ENCODE data around the gene KIAA1328. TPM values are rescaled to one million over a fixed set of nuclear protein-coding genes. Genes with fewer than 3 reads are reported as not detected.

KIAA1328 gene
- total RNA-seq, 4 donors from 2014 or later = 6.0 to 23.5 (median 11.1) TPM

DNA sequence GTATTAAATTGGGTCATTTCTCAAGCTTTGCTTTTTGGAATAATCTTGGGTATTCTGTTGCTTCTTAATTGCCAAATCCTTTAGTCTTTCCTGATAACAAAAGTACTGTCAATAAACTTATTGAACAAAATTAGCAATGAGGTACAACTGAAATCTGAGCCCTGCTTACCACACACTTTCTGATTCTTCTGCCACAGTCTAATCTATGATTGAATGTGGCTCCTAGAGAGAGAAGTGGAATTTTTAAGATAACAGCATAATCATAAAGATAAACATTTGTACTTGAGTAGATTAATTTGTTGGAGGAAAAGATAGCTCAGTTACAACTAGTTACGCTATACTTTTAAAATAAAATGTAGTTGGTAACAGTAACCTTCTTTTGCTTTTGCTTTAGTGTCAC, 381.9 kb downstream of the KIAA1328 start:
- no peak for TF ChIP-seq CTCF (IDR thresholded peaks at IDR 0.05)
- DNase-seq (ENCODE audit: low spot score) (no peak), ATAC-seq (ENCODE audit: low FRiP score) (no peak)

GRCh38 chr18:37218022-37218590, 389.2 kb downstream of the KIAA1328 start:
- no peak for DNase-seq (ENCODE audit: low spot score)
- no peak for ATAC-seq (ENCODE audit: low FRiP score)
- TF ChIP-seq CTCF (IDR thresholded peaks at IDR 0.05) = no peak

DNA sequence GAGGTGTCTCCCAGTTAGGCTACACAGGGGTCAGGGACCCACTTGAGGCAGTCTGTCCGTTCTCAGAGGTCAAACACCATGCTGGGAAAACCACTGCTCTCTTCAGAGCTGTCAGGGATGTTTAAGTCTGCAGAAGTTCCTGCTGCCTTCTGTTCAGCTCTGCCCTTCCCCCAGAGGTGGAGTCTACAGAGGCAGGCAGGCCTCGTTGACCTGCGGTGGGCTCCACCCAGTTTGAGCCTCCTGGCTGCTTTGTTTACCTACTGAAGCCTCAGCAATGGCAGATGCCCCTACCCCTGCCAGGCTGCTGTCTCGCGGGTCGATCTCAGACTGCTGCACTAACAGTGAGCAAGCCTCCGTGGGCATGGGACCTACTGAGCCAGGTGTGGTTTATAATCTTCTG, 390.3 kb downstream of the KIAA1328 start:
- TF ChIP-seq CTCF (IDR thresholded peaks at IDR 0.05) = no peak
- ATAC-seq (ENCODE audit: low FRiP score) = no peak
- no peak for DNase-seq (ENCODE audit: low spot score)

- ATAC-seq (ENCODE audit: low FRiP score) (no peak), DNase-seq (ENCODE audit: low spot score) (no peak)
- TF ChIP-seq CTCF (IDR thresholded peaks at IDR 0.05) = no peak
Observed at GRCh38 chr18:37222354-37222998, 393.5 kb downstream of the KIAA1328 start.

- ATAC-seq (ENCODE audit: low FRiP score) (no peak), DNase-seq (ENCODE audit: low spot score) (no peak)
- no peak for TF ChIP-seq CTCF (IDR thresholded peaks at IDR 0.05)
Observed at GRCh38 chr18:37222999-37223378, 394.1 kb downstream of the KIAA1328 start.

- ATAC-seq (ENCODE audit: low FRiP score) (no peak), DNase-seq (ENCODE audit: low spot score) (no peak)
- no peak for TF ChIP-seq CTCF (IDR thresholded peaks at IDR 0.05)
Observed at GRCh38 chr18:37225279-37225678, 396.4 kb downstream of the KIAA1328 start.

- ATAC-seq (ENCODE audit: low FRiP score) (no peak), DNase-seq (ENCODE audit: low spot score) (no peak)
- TF ChIP-seq CTCF (IDR thresholded peaks at IDR 0.05) = no peak
Observed at GRCh38 chr18:37230768-37231167, 401.8 kb downstream of the KIAA1328 start.

Data from omental fat pad (tissue), 4 donors.